ENCODE results near the gene METTL17. TPM values are rescaled to one million over a fixed set of nuclear protein-coding genes. Genes with fewer than 3 reads are reported as not detected.
"Not testable (repeated sequence)": the region's sequence is repeated elsewhere in the genome, so short reads cannot be mapped to it uniquely, and the experiment has no call there.

Gene METTL17
- total RNA-seq, 1 donor from 2014 or later = 29.0 TPM

GRCh38 chr14:20997564-20997963 lies 7.8 kb downstream of the METTL17 start:
- no peak for DNase-seq

GRCh38 chr14:20998139-20998538 lies 8.4 kb downstream of the METTL17 start:
- no peak for DNase-seq

GRCh38 chr14:20998674-20999366 lies 9.0 kb downstream of the METTL17 start, which contains the start of gene SLC39A2:
TSS of gene SLC39A2 (plus strand) at chr14:20999293. CDS start at chr14:20999447, 154 bp downstream.
- no peak for DNase-seq

DNA sequence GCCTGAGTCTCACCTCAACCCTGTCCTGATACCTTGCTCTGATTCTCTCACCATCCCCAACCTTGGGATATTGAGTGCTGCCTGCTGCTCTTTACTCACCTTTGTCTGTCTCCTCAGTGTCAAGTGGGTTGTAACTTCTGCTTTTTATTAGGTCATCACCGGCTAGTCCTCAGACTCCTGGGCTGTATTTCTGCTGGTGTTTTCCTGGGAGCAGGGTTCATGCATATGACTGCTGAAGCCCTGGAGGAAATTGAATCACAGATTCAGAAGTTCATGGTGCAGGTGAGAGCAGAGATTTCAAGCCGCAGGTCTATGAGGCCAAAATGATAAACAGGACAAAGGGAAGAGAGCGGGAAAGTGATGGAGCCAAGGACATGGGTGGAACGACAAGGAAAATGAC lies 9.8 kb downstream of the METTL17 start:
- no peak for DNase-seq

DNA sequence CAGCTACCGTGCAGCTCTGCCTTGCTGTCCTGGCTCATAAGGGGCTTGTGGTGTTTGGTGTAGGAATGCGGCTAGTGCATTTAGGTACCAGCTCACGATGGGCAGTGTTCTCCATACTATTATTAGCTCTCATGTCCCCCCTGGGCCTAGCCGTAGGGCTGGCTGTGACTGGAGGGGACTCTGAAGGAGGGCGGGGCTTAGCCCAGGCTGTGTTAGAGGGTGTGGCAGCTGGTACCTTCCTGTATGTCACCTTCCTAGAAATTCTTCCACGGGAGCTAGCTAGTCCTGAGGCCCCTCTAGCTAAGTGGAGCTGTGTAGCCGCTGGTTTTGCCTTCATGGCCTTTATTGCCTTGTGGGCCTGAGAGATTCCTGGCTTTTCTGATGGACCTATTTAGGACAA lies 11.4 kb downstream of the METTL17 start:
- DNase-seq = no peak

DNA sequence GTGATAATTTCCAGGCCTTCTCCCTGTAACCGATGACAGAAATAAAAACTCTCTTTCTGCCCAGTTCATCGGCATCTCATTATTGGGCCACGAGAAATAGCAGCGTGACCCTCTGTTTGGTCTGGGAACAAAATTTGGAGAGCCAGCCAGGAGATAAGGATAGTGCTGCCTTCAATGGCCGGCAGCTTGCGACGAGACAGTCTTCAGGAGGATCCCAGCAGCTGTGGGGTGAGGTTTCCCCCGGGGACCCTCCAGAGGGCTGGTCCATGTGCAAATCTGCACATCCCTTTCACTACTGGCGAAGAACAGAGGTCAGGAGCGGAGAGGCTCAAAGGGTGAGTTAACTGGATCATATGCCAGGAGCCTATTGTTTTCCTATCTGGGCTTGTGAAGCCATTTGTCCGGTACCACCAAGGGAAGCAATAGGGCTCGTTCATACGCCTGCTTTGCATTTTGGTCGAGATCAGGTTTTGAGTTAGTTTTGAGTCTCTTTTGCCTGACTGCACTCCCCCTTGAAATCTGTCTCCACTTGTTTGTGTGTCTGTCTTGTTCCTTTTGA lies 14.1 kb downstream of the METTL17 start:
- DNase-seq = no peak

DNA sequence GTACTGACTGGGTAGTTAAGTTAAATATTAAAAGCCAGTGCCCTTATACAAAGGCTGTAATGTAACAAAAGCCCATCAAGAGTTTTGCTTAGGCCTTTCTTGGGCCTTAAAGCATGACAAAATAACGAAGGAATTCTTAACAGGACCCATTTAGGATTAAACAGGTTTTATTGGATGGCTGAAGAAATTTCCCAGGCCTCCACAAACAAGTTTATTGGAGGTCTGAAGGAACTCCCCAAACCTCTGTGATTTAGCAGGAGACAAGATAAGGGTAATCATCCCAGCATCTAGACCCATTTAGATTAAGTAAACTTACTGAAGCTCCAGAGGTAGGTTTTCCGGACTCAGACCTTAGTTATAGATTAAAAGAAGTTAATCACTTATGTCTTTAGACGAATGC lies 19.9 kb downstream of the METTL17 start:
- DNase-seq = not testable (repeated sequence)

GRCh38 chr14:21011136-21011535 lies 21.4 kb downstream of the METTL17 start:
- DNase-seq = no peak

DNA sequence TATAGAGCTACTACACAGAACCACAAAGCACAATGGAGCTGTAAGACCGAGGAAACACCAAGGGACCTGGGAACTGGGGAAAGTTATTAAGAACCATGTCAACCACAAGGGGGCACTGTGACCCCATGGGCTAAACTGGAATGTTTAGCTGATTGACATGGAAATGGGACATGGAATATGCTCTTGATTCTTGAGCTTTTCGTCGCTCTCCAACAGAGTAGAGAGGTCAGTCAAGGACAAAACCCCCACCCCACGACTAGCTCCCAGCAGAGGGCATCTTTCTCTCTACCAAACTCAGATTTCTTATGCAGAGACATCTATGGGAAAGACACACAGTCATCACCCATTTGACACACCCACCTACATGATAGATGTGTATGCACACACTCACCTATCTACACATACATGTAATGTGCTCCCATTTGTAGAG lies 25.0 kb downstream of the METTL17 start:
- peak; percentile 81 for DNase-seq

DNA sequence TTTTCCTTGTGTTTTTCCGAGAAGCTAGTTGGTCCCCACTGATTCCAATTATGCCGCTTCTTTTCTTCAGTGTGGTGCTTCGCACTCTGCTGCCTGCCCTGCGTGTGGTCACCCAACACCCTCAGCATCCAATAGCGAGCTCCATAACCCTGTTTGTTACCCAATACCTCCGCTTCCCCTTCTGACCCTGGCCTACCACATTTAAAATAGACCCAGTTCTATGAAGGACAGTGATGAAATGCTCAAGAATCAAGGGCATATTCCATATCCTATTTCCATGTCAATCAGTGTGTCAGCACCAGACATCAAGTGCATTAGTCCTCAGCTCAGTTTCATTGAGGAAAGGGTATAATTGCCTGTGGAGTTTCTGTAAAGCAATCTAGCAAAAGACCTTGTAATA lies 25.5 kb downstream of the METTL17 start:
- no peak for DNase-seq

- no peak for DNase-seq
These were observed 26.8 kb downstream of the METTL17 start for GRCh38 chr14:21016413-21017190.

DNA sequence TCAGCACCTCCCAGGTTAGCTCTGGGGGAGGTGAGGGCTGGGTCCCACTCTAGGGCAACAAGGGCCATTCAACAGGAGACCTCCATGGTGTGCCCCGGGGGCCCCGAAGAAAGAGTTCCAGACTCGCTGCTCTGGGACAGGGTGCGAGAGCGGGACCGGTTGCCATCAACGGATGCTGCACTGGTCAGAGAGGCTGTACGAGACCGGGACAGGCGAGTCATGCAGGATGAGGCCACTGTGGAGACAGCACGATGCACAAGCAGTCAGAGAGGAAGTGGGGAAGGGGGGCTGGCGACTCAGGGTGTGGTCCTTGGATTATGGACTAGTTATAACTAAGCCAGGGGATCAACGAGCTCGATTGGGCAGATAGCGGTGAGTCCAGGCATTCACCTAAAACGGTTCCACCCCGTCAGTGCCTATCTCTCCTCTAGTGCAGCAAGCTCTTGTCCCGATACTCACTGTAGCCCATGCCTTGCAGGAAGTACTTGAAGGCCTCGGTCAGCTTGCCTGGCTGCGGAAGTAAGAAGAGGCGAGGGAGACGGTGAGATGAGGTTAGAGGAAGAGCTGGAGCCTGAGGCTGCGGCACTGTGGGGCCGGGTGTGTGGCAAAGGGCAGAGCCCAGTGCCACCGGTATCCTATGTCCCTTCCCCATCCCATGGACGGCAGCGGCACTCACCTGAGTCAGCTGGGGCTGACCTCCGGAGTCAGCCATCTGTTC lies 27.9 kb downstream of the METTL17 start:
- no peak for DNase-seq

DNA sequence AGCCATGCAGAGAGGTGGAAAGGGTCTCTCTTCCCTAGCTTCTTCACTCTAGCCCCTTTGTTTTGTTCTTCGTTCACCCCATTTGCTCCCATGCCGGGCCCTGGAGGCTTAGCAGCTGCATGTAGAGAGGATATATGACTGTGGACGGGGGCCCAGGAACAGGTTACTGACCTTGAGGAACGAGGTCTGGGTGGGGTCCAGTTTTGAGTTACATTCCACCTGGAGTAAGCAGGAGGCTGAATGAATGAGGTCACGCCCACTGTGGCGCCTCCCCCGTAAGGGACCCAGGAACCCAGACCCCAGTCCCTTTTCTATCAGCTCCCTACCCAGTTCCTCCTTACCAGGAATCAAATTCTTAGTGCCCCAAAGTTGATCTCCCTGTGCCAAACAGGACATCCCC lies 28.5 kb downstream of the METTL17 start:
- no peak for DNase-seq

DNA sequence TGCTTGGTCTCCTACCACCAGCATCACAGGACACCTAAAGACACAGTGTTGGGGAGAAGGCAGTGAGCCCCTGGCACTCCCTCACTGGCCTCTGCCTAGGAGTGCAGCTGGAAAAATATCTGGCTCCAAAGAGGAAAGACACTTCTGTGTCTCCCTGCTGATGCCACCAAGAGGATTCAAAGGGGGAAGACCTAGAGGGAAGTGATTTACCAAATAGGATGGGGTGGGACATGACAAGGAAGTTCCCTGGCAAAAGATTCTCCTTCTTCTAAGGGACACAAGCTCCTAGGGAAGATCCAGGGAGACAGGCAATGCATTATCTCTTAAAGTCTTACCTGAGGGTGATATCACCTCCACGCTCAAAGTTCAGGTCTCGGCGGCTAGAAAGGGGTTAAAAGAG lies 29.0 kb downstream of the METTL17 start:
- DNase-seq = no peak

DNA sequence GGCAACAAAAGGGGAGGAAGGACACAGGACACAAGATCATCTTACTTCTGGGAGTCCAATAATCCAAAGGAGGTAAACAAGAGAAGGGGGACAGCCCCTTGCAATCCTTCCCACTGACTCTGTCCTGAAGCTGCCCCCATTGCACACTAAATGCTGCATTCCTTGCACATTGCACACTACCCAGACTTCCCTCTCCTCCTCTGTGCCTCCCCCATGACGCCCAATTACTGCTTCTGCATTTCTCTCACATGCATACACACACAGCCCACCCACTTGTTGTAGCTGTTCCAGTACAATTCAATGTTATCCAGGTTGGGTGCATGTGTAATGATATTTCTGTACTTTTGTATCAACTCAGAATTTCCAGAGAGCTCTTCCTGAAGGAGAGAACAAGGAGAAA lies 29.6 kb downstream of the METTL17 start:
- no peak for DNase-seq

GRCh38 chr14:21020977-21021545 lies 31.3 kb downstream of the METTL17 start:
- no peak for DNase-seq

GRCh38 chr14:21022686-21023085 lies 32.9 kb downstream of the METTL17 start:
- no peak for DNase-seq

DNA sequence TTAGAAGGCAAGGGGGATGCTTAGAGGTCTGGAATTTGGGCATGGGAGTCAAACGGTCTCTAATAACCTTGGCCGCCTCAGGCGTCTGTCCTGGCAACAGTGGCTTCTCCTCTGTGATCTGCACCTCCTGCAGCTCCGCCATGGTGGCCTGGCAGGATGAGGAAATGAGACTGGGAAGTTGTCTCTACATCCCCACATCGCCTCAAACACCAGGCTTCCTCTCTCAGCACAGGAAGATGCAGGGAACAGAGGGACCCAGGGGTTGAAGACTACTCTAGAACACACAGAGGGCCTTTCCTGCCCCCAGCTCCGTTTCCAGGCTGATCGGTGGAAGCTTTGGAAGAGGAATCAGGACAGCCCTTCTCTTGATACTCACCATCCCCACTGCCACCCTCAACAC lies 33.4 kb downstream of the METTL17 start:
- DNase-seq = no peak

DNA sequence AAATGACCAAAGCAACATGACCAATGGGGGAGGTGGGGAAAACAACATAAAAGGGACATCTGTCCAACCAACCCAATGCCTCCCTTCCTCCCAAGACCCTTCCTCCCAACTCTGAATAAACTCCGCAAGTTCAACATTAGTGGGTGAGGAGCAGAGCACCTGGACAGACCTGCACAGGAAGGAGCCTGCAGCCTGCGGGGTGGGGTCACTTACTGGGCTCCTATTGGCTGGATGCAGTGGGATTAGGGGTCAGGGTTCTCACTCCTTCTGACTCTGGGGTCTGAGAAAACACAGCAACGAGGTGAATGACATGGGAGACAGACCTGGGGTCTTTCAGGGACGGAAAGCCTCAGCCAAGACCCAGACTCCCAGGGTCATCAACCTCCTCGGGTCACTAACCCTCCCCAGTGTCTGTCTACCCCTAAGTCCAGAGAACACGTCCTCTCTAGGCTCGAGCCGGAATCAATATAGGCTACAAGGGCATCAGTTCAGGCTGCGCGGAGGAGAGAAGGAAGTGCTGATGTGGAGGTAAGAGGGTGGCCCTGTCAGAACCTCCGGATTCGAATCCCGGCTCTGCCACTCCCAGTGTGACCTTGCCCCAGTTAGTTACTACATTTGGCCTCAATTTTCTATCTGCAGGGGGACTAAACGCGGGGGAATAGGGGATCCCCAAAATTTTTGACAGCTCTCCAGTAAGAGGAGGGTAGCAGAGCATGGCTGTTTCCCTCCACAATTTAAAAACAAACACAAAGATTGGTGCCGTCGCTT lies 34.2 kb downstream of the METTL17 start:
- DNase-seq = no peak

DNA sequence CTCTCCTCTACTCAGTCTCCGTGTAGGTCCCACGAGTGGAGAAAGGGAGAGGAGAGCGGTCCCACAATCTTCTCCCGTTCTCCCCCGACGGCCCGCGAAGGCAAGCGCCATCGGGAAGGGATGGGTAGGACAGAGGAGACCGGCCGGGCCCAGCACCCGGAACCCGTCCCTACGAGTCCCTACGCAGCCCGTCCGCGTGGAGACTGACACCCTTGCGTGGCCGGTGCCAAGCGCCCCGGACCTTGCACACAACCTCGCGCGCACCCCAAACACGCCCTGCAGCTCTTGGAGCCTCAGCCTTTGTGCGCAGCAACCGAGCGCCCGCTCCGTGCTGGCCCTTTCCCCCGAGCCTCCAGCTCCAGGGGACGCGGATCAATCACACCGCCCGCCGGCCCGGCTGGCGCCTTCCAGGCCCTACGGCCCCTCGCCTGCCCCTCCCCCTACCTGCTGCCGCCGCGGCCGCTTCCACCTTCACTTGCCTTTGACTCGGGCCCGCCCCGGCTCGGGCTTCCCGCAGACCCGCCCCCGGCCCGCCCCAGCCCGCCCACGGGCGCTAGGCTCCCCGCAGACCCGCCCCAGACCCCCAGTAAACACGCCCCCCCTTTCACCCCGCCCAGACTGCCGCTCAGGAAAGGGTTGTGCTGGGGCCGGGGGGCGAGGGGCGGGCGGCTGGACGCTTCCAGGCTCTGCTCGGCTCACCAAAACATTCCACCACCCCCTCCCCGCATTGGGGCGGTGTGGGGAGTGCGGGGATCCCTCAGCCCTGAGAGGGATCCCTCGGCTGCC lies 35.0 kb downstream of the METTL17 start, which contains the start of gene NDRG2:
Gene NDRG2, minus strand, starts transcription at position 477 of the 786 bp plus-strand sequence. CDS start 1,746 bp downstream, outside the sequence.
- DNase-seq = peak; percentile 66

Data from occipital lobe (tissue), 2 donors.